ENCODE results near the gene CASP7.

DNA sequence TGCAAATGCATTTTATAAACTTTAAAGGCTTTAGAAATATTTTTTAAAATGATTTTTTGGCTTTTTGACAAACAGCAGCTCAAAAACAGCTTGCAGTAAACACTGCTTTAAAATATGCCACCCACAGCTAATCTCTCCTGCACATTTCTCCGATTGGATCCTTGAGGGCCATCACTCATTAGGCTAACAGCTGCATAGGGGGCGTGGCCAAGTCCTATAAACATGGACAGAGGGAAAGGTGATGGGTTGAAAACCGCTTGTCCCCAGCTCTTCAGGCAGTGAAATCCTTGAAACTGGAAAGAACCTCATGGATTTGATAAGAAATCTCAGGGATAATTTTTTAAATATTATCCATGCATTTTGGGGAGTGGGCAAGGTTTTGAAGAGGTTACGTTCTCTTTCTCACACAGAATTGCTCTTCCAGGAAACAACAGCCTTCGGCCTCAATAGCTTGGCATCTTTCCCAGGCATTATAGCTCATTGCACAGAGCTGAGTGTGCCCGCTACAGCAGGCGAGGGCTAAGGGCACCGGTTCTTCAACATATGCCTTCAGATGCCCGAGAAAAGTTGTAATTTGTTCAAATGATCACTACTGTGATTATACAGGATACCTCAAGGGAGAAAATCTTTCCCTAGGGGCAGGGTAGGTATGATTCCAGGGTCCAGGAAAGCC, 73.4 kb downstream of the CASP7 start:
- TF ChIP-seq, protein P1, sequence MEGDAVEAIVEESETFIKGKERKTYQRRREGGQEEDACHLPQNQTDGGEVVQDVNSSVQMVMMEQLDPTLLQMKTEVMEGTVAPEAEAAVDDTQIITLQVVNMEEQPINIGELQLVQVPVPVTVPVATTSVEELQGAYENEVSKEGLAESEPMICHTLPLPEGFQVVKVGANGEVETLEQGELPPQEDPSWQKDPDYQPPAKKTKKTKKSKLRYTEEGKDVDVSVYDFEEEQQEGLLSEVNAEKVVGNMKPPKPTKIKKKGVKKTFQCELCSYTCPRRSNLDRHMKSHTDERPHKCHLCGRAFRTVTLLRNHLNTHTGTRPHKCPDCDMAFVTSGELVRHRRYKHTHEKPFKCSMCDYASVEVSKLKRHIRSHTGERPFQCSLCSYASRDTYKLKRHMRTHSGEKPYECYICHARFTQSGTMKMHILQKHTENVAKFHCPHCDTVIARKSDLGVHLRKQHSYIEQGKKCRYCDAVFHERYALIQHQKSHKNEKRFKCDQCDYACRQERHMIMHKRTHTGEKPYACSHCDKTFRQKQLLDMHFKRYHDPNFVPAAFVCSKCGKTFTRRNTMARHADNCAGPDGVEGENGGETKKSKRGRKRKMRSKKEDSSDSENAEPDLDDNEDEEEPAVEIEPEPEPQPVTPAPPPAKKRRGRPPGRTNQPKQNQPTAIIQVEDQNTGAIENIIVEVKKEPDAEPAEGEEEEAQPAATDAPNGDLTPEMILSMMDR (IDR thresholded peaks at IDR 0.05): no peak
- no peak for TF ChIP-seq SIN3A (IDR thresholded peaks at IDR 0.05; ENCODE audit: borderline replicate concordance, insufficient read depth, low read depth, low read length)
- TF ChIP-seq, protein P2, sequence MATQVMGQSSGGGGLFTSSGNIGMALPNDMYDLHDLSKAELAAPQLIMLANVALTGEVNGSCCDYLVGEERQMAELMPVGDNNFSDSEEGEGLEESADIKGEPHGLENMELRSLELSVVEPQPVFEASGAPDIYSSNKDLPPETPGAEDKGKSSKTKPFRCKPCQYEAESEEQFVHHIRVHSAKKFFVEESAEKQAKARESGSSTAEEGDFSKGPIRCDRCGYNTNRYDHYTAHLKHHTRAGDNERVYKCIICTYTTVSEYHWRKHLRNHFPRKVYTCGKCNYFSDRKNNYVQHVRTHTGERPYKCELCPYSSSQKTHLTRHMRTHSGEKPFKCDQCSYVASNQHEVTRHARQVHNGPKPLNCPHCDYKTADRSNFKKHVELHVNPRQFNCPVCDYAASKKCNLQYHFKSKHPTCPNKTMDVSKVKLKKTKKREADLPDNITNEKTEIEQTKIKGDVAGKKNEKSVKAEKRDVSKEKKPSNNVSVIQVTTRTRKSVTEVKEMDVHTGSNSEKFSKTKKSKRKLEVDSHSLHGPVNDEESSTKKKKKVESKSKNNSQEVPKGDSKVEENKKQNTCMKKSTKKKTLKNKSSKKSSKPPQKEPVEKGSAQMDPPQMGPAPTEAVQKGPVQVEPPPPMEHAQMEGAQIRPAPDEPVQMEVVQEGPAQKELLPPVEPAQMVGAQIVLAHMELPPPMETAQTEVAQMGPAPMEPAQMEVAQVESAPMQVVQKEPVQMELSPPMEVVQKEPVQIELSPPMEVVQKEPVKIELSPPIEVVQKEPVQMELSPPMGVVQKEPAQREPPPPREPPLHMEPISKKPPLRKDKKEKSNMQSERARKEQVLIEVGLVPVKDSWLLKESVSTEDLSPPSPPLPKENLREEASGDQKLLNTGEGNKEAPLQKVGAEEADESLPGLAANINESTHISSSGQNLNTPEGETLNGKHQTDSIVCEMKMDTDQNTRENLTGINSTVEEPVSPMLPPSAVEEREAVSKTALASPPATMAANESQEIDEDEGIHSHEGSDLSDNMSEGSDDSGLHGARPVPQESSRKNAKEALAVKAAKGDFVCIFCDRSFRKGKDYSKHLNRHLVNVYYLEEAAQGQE (IDR thresholded peaks at IDR 0.05; ENCODE audit: insufficient read depth in 1 of 2, low read depth in 2 of 2, low read length in 1 of 2): no peak

Data from Panc1 (cell line).